Right kidney (tissue), 9 donors: ENCODE data around the gene C2CD3.
A peak's percentile ranks its signal among the peaks of the same experiment; 100 is the strongest.

ENCODE experiments used
- DNase-seq: peaks from one replicate; pipeline ENCODE4 v3.0.0-alpha.2; 2016
- long read RNA-seq, 8 donors: transcript quantifications; one replicate each; lab custom pipeline, GENCODE V29; 2026

The C2CD3 gene
- long read RNA-seq, donor 1: 0 reads
- long read RNA-seq, donor 2: 0 reads
- long read RNA-seq, donor 3: 0 reads
- long read RNA-seq, donor 4: 0 reads
- long read RNA-seq, donor 5: 0 reads
- long read RNA-seq, donor 6: 0 reads
- long read RNA-seq, donor 7, partial matches to known transcripts: 0 of 1 reads
- long read RNA-seq, donor 7, other reads (novel, unspliced or antisense): 0 of 1 reads
- long read RNA-seq, donor 8, partial matches to known transcripts: 0 of 1 reads
- long read RNA-seq, donor 8, other reads (novel, unspliced or antisense): 0 of 1 reads

DNA sequence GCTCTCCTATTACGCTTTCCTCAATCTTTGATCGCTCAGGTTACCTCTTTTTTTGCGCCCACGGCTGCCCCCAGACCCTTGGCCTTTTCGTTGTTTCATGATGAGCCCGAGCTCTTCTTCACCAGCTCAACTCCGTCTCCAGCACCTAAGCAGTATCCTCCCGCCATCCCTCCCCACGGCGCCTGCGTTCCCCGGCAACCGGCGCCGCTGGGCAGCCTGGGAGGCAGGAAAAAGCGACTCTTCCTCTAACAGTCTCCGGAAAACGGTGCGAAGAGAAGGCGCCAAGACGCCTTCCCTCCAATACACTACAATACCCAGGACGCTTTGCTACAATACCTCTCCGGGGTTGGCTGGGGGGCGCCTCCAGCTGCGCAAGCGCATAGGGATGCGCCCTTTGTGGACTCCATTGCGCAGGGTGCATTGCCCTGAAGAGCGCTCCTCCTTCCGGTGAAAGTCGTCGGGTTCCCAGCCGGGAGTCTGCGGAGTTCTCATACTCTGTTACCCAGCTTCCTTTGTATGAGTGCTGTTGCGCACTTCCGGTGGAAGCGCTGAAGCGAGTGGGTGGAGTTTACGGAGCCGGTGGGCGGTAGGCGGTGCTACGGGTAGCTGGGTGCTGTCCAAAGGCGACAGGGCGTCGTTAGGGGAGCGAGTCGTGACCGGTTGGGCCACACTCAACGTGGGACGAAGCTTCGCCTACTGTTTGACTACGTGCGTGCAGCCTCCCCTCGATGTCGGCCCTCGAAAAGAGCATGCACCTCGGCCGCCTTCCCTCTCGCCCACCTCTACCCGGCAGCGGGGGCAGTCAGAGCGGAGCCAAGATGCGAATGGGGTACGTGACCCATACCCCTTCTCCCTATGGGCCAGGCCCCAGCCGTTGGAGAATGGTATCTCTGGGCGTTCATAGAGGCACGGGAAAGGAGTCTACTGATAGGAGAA lies at the start of gene C2CD3, which contains the start of gene PPME1:
TSS of gene C2CD3 (minus strand) at position 309 of the 936 bp plus-strand sequence. CDS start at position 99, 210 bp downstream.
TSS of gene PPME1 (plus strand) at position 596 of the 936 bp plus-strand sequence. CDS start at position 729, 133 bp downstream.
- DNase-seq: peak; percentile 85

GRCh38 chr11:74220376-74220775 lies 49.6 kb upstream of the C2CD3 start:
- no peak for DNase-seq

DNA sequence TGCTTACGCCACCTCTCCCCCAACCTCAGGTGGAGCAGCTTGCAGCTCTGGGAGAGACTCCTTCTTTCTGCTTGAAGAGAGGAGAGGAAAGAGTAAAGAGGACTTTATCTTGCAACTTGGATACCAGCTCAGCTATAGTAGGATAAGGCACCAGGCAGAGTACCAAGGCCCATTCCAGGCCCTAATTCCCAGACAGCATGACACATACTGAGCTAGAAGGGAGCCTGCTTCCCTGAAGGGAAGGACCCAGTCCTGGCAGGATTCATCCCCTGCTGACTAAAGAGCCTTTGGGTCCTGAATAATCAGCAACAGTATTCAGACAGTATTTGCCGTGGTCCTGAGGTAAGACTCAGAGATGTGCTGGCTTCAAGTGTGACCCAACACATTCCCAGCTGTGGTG lies 41.7 kb upstream of the C2CD3 start:
- DNase-seq: no peak

- DNase-seq: no peak
Observed at GRCh38 chr11:74208507-74208906, 37.7 kb upstream of the C2CD3 start.

- no peak for DNase-seq
Observed at GRCh38 chr11:74206746-74207145, 35.9 kb upstream of the C2CD3 start.

- no peak for DNase-seq
Observed at GRCh38 chr11:74205181-74205580, 34.4 kb upstream of the C2CD3 start.

DNA sequence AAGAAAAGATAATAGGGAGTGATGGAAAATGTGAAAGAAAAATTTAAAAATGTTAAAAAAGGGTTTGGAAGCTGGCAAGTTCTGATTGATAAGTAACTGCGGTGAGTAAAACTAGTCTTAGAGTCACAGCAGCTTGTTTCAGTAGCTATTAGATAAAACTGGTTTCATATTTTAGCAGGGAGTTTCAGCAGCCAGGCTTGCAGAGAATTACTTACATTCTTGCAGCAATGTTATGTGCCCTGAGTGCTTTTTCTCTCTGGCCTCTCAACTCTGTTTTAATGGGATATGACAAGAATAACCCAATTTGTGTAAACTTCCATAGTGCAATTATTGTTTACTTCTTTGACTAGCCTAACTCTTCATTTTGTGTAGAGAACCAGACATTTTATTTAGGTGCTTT lies 33.9 kb upstream of the C2CD3 start:
- no peak for DNase-seq

GRCh38 chr11:74203966-74204365 lies 33.2 kb upstream of the C2CD3 start:
- DNase-seq: no peak

- DNase-seq: no peak
Observed at GRCh38 chr11:74196781-74197486, 26.1 kb upstream of the C2CD3 start.

DNA sequence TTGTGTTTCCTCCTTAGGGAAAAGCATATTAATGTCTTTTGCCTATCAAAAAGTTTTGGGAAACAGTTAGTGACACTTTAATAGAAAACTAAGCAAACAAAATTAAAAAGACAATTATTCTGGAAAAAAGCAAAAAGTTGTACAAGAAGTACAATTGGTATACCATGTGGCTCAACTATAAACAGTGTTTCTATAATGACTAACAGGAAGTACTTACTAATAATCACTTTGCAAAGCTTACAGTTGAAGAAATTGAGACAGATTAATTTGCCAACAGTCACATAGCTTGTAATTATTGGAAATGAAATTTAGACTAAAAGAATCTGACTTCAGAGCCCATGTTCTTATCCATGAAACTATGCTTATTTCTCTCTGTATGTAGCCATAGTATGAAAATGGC lies 25.0 kb upstream of the C2CD3 start:
- DNase-seq: no peak

- DNase-seq: no peak
Observed at GRCh38 chr11:74185695-74186094, 14.9 kb upstream of the C2CD3 start.

GRCh38 chr11:74185285-74185684 lies 14.5 kb upstream of the C2CD3 start:
- no peak for DNase-seq

GRCh38 chr11:74182635-74183034 lies 11.8 kb upstream of the C2CD3 start:
- DNase-seq: no peak

DNA sequence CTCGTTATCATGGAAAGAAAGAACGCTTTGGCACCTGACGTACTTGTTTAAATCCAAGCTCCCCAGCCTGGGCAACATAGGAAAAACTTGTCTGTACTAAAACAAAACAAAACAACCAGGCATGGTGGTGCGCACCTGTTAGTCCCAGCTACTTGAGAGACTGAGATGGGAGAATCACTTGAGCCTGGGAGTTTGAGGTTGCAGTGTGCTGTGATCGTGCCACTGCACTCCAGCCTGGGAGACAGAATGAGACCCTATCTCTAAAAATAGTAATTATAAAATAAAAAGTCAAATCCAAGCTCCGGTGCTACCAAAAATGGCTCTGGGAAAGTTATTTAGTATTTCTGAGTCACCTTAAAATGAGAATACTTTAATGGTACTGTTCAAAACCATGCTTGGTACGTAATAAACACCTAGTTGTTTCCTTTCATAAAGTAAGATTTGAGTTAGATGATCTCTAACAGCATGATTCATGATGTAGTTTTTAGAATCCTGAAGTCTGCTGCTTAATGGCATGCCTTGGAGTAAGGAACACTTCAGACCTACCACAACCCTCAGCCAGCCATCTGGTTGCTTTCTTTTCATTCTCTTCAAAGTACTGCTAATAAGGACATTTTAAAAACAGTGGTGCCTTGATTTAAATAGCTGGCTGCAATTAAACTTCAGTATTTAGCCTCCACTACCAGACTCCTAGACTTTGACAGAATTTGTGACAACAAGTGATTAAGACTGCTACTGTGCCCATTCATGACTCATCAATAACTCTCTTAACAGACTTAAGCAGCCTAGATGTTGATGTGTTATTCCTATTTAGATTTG lies 8.6 kb upstream of the C2CD3 start:
- no peak for DNase-seq

DNA sequence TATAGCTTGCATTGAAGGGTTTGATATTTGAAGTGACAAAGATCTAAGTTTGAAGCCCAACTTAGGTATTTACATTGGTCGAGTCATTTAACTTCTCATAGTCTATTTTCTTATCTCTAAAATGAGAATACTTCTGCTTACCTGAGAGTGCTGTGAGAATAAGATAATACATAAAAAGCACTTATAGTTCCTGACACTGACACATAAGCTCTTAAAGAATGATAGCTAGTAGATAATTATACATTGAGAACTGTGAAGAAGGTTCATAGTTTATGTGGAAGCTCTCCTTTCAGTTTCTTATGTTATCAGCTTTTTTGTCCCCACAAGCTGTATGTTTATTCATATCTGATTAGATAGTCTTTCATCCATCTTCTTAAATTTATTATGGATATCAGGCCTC lies 5.1 kb upstream of the C2CD3 start:
- no peak for DNase-seq

- DNase-seq: peak; percentile 6
Observed at GRCh38 chr11:74171997-74172396, 1.2 kb upstream of the C2CD3 start.

GRCh38 chr11:74171630-74171968 lies 797 bp upstream of the C2CD3 start:
- no peak for DNase-seq

DNA sequence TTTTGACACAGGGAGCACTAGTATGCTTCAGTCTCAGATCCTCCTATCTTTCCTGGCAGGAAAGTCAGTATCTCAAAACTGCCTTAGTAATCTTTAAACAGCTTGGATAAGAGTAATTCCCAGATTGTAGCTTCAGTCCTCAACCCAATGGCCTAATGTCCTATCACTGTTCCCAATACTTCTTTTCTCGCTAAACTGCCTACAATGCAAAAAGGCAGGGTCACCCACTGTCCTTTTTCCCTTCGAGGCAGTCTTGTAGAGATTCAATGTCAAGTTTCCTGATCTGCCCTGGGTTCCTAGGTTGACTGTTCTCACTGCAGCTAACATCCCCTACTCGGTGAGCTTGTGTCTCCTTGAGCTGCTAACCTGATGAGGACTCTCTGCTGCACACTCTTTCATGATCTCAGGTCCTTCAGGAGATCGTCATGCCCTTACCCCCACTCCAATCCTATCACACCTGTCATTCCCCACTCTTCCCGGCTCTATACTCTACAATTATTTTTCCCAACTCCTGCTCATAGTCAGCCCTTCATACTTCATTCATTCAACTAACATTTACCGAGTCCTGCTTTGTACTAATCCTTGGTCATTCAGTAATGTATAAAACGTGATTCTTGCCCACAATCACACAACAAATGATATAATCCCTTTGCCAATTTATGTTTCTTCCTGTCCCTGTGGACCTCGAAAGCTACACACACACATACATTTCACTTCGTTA lies 904 bp downstream of the C2CD3 start:
- DNase-seq: peak; percentile 9

- no peak for DNase-seq
Observed at GRCh38 chr11:74168838-74169237, 2.0 kb downstream of the C2CD3 start.

GRCh38 chr11:74162681-74163467 lies 7.9 kb downstream of the C2CD3 start:
- no peak for DNase-seq
